ENCODE results near the gene KANSL1. TPM values are rescaled to one million over a fixed set of nuclear protein-coding genes. Genes with fewer than 3 reads are reported as not detected.

Gene KANSL1
- total RNA-seq, 4 donors from 2014 or later = 80.3 to 201 (median 146) TPM

GRCh38 chr17:46082257-46082656 is 111.0 kb downstream of the KANSL1 start:
- Histone ChIP-seq H3K36me3 (no peaks in the 10 kb centered on the region), H3K4me1 (peaks cover 3 to 31% (median 11%) of the 10 kb centered on the region in 4 donors), H3K4me3 (no peak overlapping the region), H3K9me3 (no peaks in the 10 kb centered on the region), H3K27me3 (no peaks in the 10 kb centered on the region), H3K27ac (no peak overlapping the region)
- DNase-seq = no peak
- in situ Hi-C loops (cut with MboI; ENCODE audit: low pct_ligation_motif_present in 1 of 4, low pct_unique_long_range_greater_than_20kb in 1 of 4, low sequenced_read_pairs in 3 of 4) (no loop called here), intact Hi-C loops (cut with DNase I; ENCODE audit: low total_unique reads) (loop anchor here (5.0 kb wide), 1 partner anchor 1040 kb away; no protein-coding TSS in a partner anchor)
- 70 to 71% methylated on average over 2 of the region's 2 CpGs for WGBS, 2 donors (ENCODE audit: low coverage in 1 of 2)
- TF ChIP-seq EP300 (IDR thresholded peaks at IDR 0.05; ENCODE audit: low read depth) = no peak
- no peak for TF ChIP-seq POLR2AphosphoS5 (IDR thresholded peaks at IDR 0.05)
- TF ChIP-seq, protein P1, sequence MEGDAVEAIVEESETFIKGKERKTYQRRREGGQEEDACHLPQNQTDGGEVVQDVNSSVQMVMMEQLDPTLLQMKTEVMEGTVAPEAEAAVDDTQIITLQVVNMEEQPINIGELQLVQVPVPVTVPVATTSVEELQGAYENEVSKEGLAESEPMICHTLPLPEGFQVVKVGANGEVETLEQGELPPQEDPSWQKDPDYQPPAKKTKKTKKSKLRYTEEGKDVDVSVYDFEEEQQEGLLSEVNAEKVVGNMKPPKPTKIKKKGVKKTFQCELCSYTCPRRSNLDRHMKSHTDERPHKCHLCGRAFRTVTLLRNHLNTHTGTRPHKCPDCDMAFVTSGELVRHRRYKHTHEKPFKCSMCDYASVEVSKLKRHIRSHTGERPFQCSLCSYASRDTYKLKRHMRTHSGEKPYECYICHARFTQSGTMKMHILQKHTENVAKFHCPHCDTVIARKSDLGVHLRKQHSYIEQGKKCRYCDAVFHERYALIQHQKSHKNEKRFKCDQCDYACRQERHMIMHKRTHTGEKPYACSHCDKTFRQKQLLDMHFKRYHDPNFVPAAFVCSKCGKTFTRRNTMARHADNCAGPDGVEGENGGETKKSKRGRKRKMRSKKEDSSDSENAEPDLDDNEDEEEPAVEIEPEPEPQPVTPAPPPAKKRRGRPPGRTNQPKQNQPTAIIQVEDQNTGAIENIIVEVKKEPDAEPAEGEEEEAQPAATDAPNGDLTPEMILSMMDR (IDR thresholded peaks at IDR 0.05) = no peak
- no peak for TF ChIP-seq POLR2A (IDR thresholded peaks at IDR 0.05)

DNA sequence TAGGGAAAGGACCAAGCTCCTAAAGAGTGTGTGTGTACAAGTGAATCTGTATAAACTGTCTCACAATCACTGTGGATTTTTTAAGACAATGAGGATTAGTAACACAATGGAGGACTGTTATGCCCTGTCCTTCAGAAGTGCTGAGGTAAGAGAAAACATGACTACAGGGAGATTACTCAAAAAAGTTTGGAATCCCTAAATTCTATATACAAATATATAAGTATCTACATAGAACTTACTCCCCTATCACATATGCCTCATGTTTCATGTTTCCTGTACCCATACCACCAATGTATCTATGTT is 112.3 kb downstream of the KANSL1 start:
- Histone ChIP-seq H3K27me3 (no peaks in the 10 kb centered on the region), H3K4me1 (peaks cover 3 to 38% (median 11%) of the 10 kb centered on the region in 4 donors), H3K9me3 (no peaks in the 10 kb centered on the region), H3K4me3 (no peak overlapping the region), H3K27ac (no peak overlapping the region), H3K36me3 (no peaks in the 10 kb centered on the region)
- in situ Hi-C loops (cut with MboI; ENCODE audit: low pct_ligation_motif_present in 1 of 4, low pct_unique_long_range_greater_than_20kb in 1 of 4, low sequenced_read_pairs in 3 of 4) (no loop called here), intact Hi-C loops (cut with DNase I; ENCODE audit: low total_unique reads) (loop anchor here (5.0 kb wide), 1 partner anchor 1039 kb away; no protein-coding TSS in a partner anchor)
- TF ChIP-seq POLR2A (IDR thresholded peaks at IDR 0.05) (no peak), EP300 (IDR thresholded peaks at IDR 0.05; ENCODE audit: low read depth) (no peak), POLR2AphosphoS5 (IDR thresholded peaks at IDR 0.05) (no peak)
- TF ChIP-seq, protein P1 (IDR thresholded peaks at IDR 0.05) = no peak
- DNase-seq = no peak

DNA sequence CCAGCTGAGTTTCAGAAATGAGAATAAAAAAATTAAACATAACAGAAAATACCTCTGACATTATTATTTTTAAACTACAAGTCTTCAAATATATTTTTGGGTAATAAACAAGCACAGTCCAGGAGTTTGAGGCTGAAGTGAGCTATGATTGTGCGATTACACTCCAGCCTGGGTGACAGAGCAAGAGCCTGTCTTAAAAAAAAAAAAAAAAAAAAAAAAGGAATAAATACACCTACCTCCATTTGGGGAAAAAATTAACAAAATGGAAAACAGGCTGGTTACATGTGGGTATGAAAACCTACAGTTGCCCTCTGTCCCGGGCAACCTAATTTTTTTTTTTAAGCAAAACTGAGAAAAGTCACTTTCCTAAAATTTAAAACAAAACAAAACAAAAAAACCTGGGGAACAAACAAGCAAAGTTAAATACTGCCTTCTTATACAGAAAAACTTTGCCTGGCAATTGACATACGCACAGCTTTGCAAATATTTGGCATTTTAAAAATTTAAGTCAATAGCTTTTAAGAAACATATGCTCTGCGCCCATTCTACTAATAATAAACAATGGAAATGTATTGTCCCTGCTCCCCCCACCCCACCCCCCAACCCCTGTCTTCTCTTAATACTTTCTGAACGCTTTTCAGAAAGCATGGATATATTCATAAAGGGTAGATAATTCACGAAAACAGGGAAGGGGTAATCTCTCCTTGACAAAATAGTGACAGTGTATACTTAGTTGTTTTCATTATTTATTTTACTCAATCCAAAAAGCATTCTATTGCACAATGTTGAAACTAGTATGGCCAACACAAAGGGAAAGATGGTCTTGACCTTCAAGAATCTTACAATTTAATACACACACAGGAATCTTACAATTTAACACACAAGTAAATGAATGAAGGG is 112.9 kb downstream of the KANSL1 start:
- in situ Hi-C loops (cut with MboI; ENCODE audit: low pct_ligation_motif_present in 1 of 4, low pct_unique_long_range_greater_than_20kb in 1 of 4, low sequenced_read_pairs in 3 of 4) = no loop called here
- Histone ChIP-seq H3K9me3 (no peaks in the 10 kb centered on the region), H3K36me3 (no peaks in the 10 kb centered on the region)

GRCh38 chr17:46078675-46079074 is 114.6 kb downstream of the KANSL1 start:
- peaks cover 6 to 38% (median 11%) of the 10 kb centered on the region in 4 donors for H3K4me1 ChIP-seq
- 63 to 77% methylated on average over 4 of the region's 4 CpGs for WGBS, 2 donors (ENCODE audit: low coverage in 1 of 2)

More for the DNA sequence above, 112.9 kb downstream of the KANSL1 start:
- Histone ChIP-seq H3K27ac (no peak overlapping the region), H3K4me3 (no peak overlapping the region), H3K27me3 (no peaks in the 10 kb centered on the region), H3K4me1 (peaks cover 3 to 38% (median 11%) of the 10 kb centered on the region in 4 donors)
- no peak for TF ChIP-seq POLR2AphosphoS5 (IDR thresholded peaks at IDR 0.05)
- no peak for TF ChIP-seq POLR2A (IDR thresholded peaks at IDR 0.05)
- TF ChIP-seq EP300 (IDR thresholded peaks at IDR 0.05; ENCODE audit: low read depth) = no peak
- TF ChIP-seq, protein P1 (IDR thresholded peaks at IDR 0.05) = no peak
- WGBS, 2 donors (ENCODE audit: low coverage in 1 of 2) = 82 to 99% methylated on average over 6 of the region's 6 CpGs
- no peak for DNase-seq
- intact Hi-C loops (cut with DNase I; ENCODE audit: low total_unique reads) = loop anchor here (5.0 kb wide), 1 partner anchor 1038 kb away; no protein-coding TSS in a partner anchor

More at GRCh38 chr17:46078675-46079074, 114.6 kb downstream of the KANSL1 start:
- H3K4me3 ChIP-seq = no peak overlapping the region
- no peak overlapping the region for H3K27ac ChIP-seq
- no peaks in the 10 kb centered on the region for H3K36me3 ChIP-seq
- intact Hi-C loops (cut with DNase I; ENCODE audit: low total_unique reads) (no loop called here), in situ Hi-C loops (cut with MboI; ENCODE audit: low pct_ligation_motif_present in 1 of 4, low pct_unique_long_range_greater_than_20kb in 1 of 4, low sequenced_read_pairs in 3 of 4) (no loop called here)
- no peaks in the 10 kb centered on the region for H3K27me3 ChIP-seq
- TF ChIP-seq POLR2AphosphoS5 (IDR thresholded peaks at IDR 0.05) (no peak), POLR2A (IDR thresholded peaks at IDR 0.05) (no peak), EP300 (IDR thresholded peaks at IDR 0.05; ENCODE audit: low read depth) (no peak)
- TF ChIP-seq, protein P1 (IDR thresholded peaks at IDR 0.05) = no peak
- H3K9me3 ChIP-seq = no peaks in the 10 kb centered on the region
- DNase-seq = no peak

All from transverse colon (tissue), 4 donors.